Ovary (tissue), 3 donors: ENCODE results near the gene NEUROG3.

Experiments used
- EP300 ChIP-seq: sonication (generic); formaldehyde crosslinking; IDR thresholded peaks from one replicate; pipeline ENCODE4 v1.6.1; 2017; ENCODE audit warnings: antibody characterized with exemption
- POLR2A ChIP-seq: fragments of 450-650 bp; IDR thresholded peaks from one replicate; pipeline ENCODE4 v1.6.1; 2017; ENCODE audit warnings: antibody characterized with exemption, mild to moderate bottlenecking, moderate library complexity
- TF ChIP-seq, protein P1 (sequence below), 3 donors: fragments of 450-650 bp in 2 of 3; fragments of 200-600 bp in 1 of 3; IDR thresholded peaks; one replicate each; pipeline versions ENCODE4 v1.5.1 to v1.8.0; 2016 to 2022; ENCODE audit warnings: antibody characterized with exemption in 3 of 3, mild to moderate bottlenecking in 1 of 3
- donor health status: DM: no; HTN: no; CAD: no.

DNA sequence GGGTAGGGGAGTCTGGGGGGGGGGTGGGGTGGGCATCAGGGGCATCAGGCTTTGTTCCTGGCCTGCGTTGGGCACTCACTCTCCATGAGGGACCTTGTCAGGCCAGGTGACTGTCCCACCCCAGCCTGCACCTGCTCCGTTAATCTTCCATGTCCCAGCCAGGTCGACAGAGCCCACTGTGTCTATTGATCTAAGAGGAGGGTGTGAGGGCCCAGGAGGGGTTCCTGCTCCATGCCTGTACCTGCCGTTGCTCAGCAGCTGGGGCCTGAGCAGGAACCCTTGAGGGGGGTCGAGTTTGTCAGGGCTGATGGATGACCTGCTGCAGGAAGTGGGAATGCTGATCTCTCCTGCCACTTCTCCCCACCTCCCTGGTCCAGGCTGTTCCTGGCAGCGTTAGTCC, 18.6 kb downstream of the NEUROG3 start:
- no peak for TF ChIP-seq POLR2A
- TF ChIP-seq, protein P1, sequence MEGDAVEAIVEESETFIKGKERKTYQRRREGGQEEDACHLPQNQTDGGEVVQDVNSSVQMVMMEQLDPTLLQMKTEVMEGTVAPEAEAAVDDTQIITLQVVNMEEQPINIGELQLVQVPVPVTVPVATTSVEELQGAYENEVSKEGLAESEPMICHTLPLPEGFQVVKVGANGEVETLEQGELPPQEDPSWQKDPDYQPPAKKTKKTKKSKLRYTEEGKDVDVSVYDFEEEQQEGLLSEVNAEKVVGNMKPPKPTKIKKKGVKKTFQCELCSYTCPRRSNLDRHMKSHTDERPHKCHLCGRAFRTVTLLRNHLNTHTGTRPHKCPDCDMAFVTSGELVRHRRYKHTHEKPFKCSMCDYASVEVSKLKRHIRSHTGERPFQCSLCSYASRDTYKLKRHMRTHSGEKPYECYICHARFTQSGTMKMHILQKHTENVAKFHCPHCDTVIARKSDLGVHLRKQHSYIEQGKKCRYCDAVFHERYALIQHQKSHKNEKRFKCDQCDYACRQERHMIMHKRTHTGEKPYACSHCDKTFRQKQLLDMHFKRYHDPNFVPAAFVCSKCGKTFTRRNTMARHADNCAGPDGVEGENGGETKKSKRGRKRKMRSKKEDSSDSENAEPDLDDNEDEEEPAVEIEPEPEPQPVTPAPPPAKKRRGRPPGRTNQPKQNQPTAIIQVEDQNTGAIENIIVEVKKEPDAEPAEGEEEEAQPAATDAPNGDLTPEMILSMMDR (IDR thresholded peaks at IDR 0.05) = no peak
- no peak for TF ChIP-seq EP300
